RWPE2 (cell line): ENCODE measurements around the gene USP17L5.
"Not testable (repeated sequence)": the region's sequence is repeated elsewhere in the genome, so short reads cannot be mapped to it uniquely, and the experiment has no call there.

Source experiments
- ATAC-seq: fragments of 200-7000 bp; cut with Tn5 transposase; 3 replicates; pipeline ENCODE4 v1.9.1; 2021; ENCODE audit warnings: low read depth
- DNase-seq: peaks from one replicate; pipeline ENCODE4 v3.0.0-alpha.2; 2020; ENCODE audit warnings: low spot score
- H3K27ac ChIP-seq: fragments of 450-650 bp; 2 replicates; pipeline ENCODE4 v1.5.1; 2017; ENCODE audit warnings: mild to moderate bottlenecking; ENCODE audit not compliant: poor library complexity, severe bottlenecking
- H3K27me3 ChIP-seq: fragments of 250-450 bp; sonication (Bioruptor Pico); 2 replicates; pipeline ENCODE4 v1.5.1; 2021; ENCODE audit warnings: mild to moderate bottlenecking, moderate library complexity; ENCODE audit not compliant: insufficient read depth, poor library complexity, severe bottlenecking
- H3K36me3 ChIP-seq: fragments of 250-450 bp; sonication (Bioruptor Pico); 2 replicates; pipeline ENCODE4 v1.5.1; 2020; ENCODE audit warnings: low read depth, mild to moderate bottlenecking, moderate library complexity
- H3K4me1 ChIP-seq: fragments of 250-450 bp; sonication (Bioruptor Pico); 2 replicates; pipeline ENCODE4 v1.5.1; 2021; ENCODE audit warnings: mild to moderate bottlenecking, moderate library complexity; ENCODE audit not compliant: insufficient read depth, poor library complexity, severe bottlenecking
- H3K4me3 ChIP-seq: fragments of 250-450 bp; sonication (Bioruptor Pico); 2 replicates; pipeline ENCODE4 v1.5.1; 2021; ENCODE audit warnings: mild to moderate bottlenecking, moderate library complexity; ENCODE audit not compliant: severe bottlenecking
- H3K9me3 ChIP-seq: fragments of 250-450 bp; sonication (Bioruptor Pico); 2 replicates; pipeline ENCODE4 v1.5.1; 2021; ENCODE audit warnings: mild to moderate bottlenecking, moderate library complexity; ENCODE audit not compliant: severe bottlenecking
- CTCF ChIP-seq: fragments of 450-650 bp; IDR thresholded peaks from one replicate; pipeline ENCODE4 v1.5.1; 2017; ENCODE audit warnings: mild to moderate bottlenecking, moderate library complexity; ENCODE audit not compliant: poor library complexity, severe bottlenecking

The USP17L5 gene

DNA sequence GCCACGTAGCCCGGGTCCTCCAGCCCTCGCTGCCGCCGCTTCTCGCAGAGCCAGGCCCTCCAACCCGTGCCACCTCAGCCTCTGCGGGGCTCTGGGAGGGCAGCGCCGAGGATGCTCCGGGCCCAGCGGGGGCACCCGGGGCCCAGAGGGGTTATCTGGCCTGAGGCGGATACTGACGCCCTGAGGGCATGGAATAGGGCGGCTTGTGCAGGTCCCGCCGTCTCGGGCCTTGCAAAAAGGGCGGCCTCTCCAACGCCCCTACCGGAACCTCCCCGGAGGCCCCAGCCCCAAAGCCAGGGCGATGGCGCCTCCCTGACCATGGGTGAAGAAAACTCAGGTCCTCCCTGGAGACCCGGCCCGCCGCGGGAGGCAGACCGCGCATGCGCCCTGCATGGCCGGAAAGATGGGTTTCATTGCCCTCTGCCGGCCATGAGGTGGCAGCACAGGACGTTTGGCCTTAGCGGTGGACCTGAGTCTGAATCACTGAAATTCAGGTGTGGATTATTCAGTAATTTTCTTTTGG, 41.9 kb downstream of the USP17L5 start:
- not testable (repeated sequence) for H3K9me3 ChIP-seq, H3K27me3 ChIP-seq, ATAC-seq, H3K27ac ChIP-seq, H3K4me1 ChIP-seq, H3K36me3 ChIP-seq
- H3K4me3 ChIP-seq = peak overlapping the region; percentile 22
- TF ChIP-seq CTCF = peak; percentile 64
- DNase-seq = peak; percentile 35

GRCh38 chr4:9384126-9384525, 44.9 kb downstream of the USP17L5 start:
- Histone ChIP-seq H3K27me3 (no peaks in the 10 kb centered on the region), H3K9me3 (no peaks in the 10 kb centered on the region), H3K4me3 (no peak overlapping the region), H3K4me1 (no peaks in the 10 kb centered on the region), H3K36me3 (no peaks in the 10 kb centered on the region), H3K27ac (no peak overlapping the region)
- no peak for TF ChIP-seq CTCF
- no peak for DNase-seq
- no peak for ATAC-seq

DNA sequence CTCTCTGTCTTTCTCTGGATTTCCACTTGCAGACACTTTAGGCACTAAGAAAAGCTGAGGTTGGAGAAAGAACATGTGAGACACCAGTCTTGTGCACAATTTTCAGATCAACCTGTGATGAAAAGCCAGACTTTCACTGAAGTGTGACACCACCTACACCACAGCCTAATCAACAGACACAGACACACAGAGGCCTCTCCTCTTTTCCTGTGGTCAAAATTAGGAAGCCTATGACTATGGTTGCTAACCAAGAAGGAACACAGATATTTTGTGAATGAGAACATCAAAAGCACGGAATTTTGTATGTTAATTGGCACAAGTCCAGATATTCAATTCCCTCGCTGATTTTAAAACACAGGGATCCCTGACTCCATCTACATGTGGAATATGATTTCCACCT, 49.8 kb downstream of the USP17L5 start:
- H3K9me3 ChIP-seq, H3K4me1 ChIP-seq, H3K36me3 ChIP-seq, ATAC-seq, DNase-seq, H3K27me3 ChIP-seq, H3K27ac ChIP-seq, H3K4me3 ChIP-seq: not testable (repeated sequence)
